WTC11 (cell line): ENCODE results near the gene MORN2. TPM values are rescaled to one million over a fixed set of nuclear protein-coding genes. Genes with fewer than 3 reads are reported as not detected.
A peak's percentile ranks its signal among the peaks of the same experiment; 100 is the strongest.

Source experiments
- ATAC-seq: fragments of 200-7000 bp; cut with Tn5 transposase; 2 replicates; pipeline ENCODE4 v1.10.0; 2021; ENCODE audit warnings: mild to moderate bottlenecking, moderate library complexity
- CTCF ChIA-PET: fragments of 300-600 bp; sonication (Branson Sonifier 250); formaldehyde crosslinking; loops from one replicate; lab custom pipeline; 2021; ENCODE audit warnings: antibody characterized with exemption; lab: Charles Lee
- POLR2A ChIA-PET: fragments of 350-600 bp; sonication (Branson Sonifier 250); formaldehyde crosslinking; loops from one replicate; lab custom pipeline; 2021; ENCODE audit warnings: antibody characterized with exemption; lab: Charles Lee
- DNase-seq: peaks from one replicate; pipeline ENCODE4 v3.0.0; 2021; ENCODE audit warnings: low spot score
- H3K27ac Mint-ChIP-seq: 2 replicates; pipeline ENCODE4 v1.8.0; 2021; ENCODE audit warnings: mixed read lengths
- H3K27me3 Mint-ChIP-seq: 2 replicates; pipeline ENCODE4 v1.8.0; 2021; ENCODE audit warnings: low read depth, mild to moderate bottlenecking, moderate library complexity, mixed read lengths
- H3K36me3 Mint-ChIP-seq: 2 replicates; pipeline ENCODE4 v1.8.0; 2021; ENCODE audit warnings: mixed read lengths
- H3K4me1 Mint-ChIP-seq: 2 replicates; pipeline ENCODE4 v1.8.0; 2022; ENCODE audit warnings: mixed read lengths
- H3K4me3 Mint-ChIP-seq: 2 replicates; pipeline ENCODE4 v1.8.0; 2021; ENCODE audit warnings: mild to moderate bottlenecking, moderate library complexity, mixed read lengths
- H3K9me3 Mint-ChIP-seq: 2 replicates; pipeline ENCODE4 v1.8.0; 2021; ENCODE audit warnings: mixed read lengths
- ATF1 ChIP-seq: sonication (generic); formaldehyde crosslinking; IDR thresholded peaks from 2 replicates; pipeline ENCODE4 v1.8.1; 2023; ENCODE audit warnings: mild to moderate bottlenecking, moderate library complexity, missing genetic modification reagents
- CREB1 ChIP-seq: sonication (generic); formaldehyde crosslinking; IDR thresholded peaks from 2 replicates; pipeline ENCODE4 v1.8.0; 2023; ENCODE audit warnings: mild to moderate bottlenecking, missing genetic modification reagents
- FOXJ3 ChIP-seq: sonication (generic); formaldehyde crosslinking; IDR thresholded peaks from 2 replicates; pipeline ENCODE4 v1.9.0; 2021; ENCODE audit warnings: missing genetic modification reagents, mild to moderate bottlenecking, borderline replicate concordance
- FOXK1 ChIP-seq: sonication (generic); formaldehyde crosslinking; IDR thresholded peaks from 2 replicates; pipeline ENCODE4 v1.8.0; 2022; ENCODE audit warnings: mild to moderate bottlenecking, moderate library complexity, missing genetic modification reagents
- GABPB1 ChIP-seq: sonication (generic); formaldehyde crosslinking; IDR thresholded peaks from 2 replicates; pipeline ENCODE4 v1.8.1; 2023; ENCODE audit warnings: mild to moderate bottlenecking, missing genetic modification reagents
- IRF2 ChIP-seq: sonication (generic); formaldehyde crosslinking; IDR thresholded peaks from 2 replicates; pipeline ENCODE4 v1.8.0; 2022; ENCODE audit warnings: low read depth, missing genetic modification reagents, borderline replicate concordance
- OVOL2 ChIP-seq: fragments of 250-450 bp; sonication (Bioruptor Pico); IDR thresholded peaks from 2 replicates; pipeline ENCODE4 v1.9.0; 2021; ENCODE audit warnings: mild to moderate bottlenecking, borderline replicate concordance
- RORB ChIP-seq: fragments of 250-450 bp; sonication (Bioruptor Pico); IDR thresholded peaks from 2 replicates; pipeline ENCODE4 v1.9.0; 2021; ENCODE audit warnings: mild to moderate bottlenecking
- SMAD4 ChIP-seq: sonication (generic); formaldehyde crosslinking; IDR thresholded peaks from 2 replicates; pipeline ENCODE4 v1.8.0; 2022; ENCODE audit warnings: mild to moderate bottlenecking, missing genetic modification reagents
- SOX15 ChIP-seq: fragments of 250-450 bp; sonication (Bioruptor Pico); IDR thresholded peaks from 2 replicates; pipeline ENCODE4 v1.9.0; 2021; ENCODE audit warnings: mild to moderate bottlenecking
- TEAD4 ChIP-seq: sonication (generic); formaldehyde crosslinking; IDR thresholded peaks from 2 replicates; pipeline ENCODE4 v1.8.0; 2022; ENCODE audit warnings: mild to moderate bottlenecking, missing genetic modification reagents
- ZBTB21 ChIP-seq: sonication (generic); formaldehyde crosslinking; IDR thresholded peaks from 2 replicates; pipeline ENCODE4 v1.8.1; 2023; ENCODE audit warnings: mild to moderate bottlenecking, missing genetic modification reagents, borderline replicate concordance
- ZNF121 ChIP-seq: sonication (generic); formaldehyde crosslinking; IDR thresholded peaks from 2 replicates; pipeline ENCODE4 v1.8.0; 2023; ENCODE audit warnings: missing genetic modification reagents
- ZNF138 ChIP-seq: sonication (generic); formaldehyde crosslinking; conservative IDR thresholded peaks from 2 replicates; pipeline ENCODE4 v1.8.1; 2022; ENCODE audit warnings: mild to moderate bottlenecking, moderate library complexity, missing genetic modification reagents
- ZNF317 ChIP-seq: sonication (generic); formaldehyde crosslinking; IDR thresholded peaks from 2 replicates; pipeline ENCODE4 v1.8.1; 2023; ENCODE audit warnings: low read depth, mild to moderate bottlenecking, moderate library complexity, missing genetic modification reagents, borderline replicate concordance
- ZNF423 ChIP-seq: fragments of 250-450 bp; sonication (Bioruptor Pico); IDR thresholded peaks from 2 replicates; pipeline ENCODE4 v2.1.2; 2022; ENCODE audit warnings: mild to moderate bottlenecking, moderate library complexity
- total RNA-seq: library from RNA; stranded (reverse); gene quantifications from 3 replicates; pipeline ENCODE4 v1.2.3, GENCODE V29; 2021
- TF ChIP-seq, protein P1 (sequence below): fragments of 250-450 bp; sonication (Bioruptor Pico); IDR thresholded peaks from 2 replicates; pipeline ENCODE4 v1.9.0; 2021; ENCODE audit warnings: mild to moderate bottlenecking, borderline replicate concordance
- TF ChIP-seq, protein P2 (sequence below): sonication (generic); formaldehyde crosslinking; IDR thresholded peaks from 2 replicates; pipeline ENCODE4 v1.8.1; 2023; ENCODE audit warnings: mild to moderate bottlenecking, missing genetic modification reagents, borderline replicate concordance
- TF ChIP-seq, protein P3 (sequence below): sonication (generic); formaldehyde crosslinking; IDR thresholded peaks from 2 replicates; pipeline ENCODE4 v1.8.1; 2022; ENCODE audit warnings: low read depth, missing genetic modification reagents, borderline replicate concordance

The MORN2 gene
- total RNA-seq, 1 experiment from 2014 or later: 5.9 TPM

DNA sequence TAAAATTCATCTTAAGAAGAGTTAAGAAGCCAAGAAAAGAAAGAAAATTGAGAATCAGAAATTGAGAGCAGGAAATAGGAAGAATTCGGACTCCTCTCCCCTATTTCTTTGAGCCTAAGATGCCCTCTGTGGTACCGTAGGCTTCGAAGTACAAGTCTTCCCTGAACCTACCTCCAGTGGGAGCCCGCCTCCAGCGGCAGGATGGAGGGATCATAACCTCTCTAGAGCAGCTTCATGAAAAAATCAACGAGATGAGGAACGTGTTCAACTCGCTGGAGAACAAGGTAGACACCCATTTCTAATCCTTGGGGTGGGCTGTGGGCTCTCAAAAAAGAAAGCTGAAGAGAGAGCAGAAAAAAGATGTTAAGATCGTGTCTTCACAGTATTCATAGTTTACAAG lies 50.2 kb downstream of the MORN2 start:
- H3K4me3 Mint-ChIP-seq: no peak overlapping the region
- ChIA-PET POLR2A (no interaction called here), CTCF (interaction anchor here (1.4 to 1.7 kb wide), 3 partner anchors 22 to 303 kb away, joined by 4 to 24 read pairs (median 7); no protein-coding TSS in a partner anchor)
- no peak overlapping the region for H3K27ac Mint-ChIP-seq
- H3K36me3 Mint-ChIP-seq: no peaks in the 10 kb centered on the region
- H3K9me3 Mint-ChIP-seq: no peaks in the 10 kb centered on the region
- peak; percentile 99 for ATAC-seq
- DNase-seq: peak; percentile 47
- peaks cover 8% of the 10 kb centered on the region for H3K4me1 Mint-ChIP-seq
- H3K27me3 Mint-ChIP-seq: no peaks in the 10 kb centered on the region
- TF ChIP-seq ZNF121 (CRISPR knock-in tag) (no peak), GABPB1 (no peak), ATF1 (CRISPR knock-in tag) (no peak), ZNF423 (no peak), ZNF317 (CRISPR knock-in tag) (no peak), ZNF138 (CRISPR knock-in tag) (no peak), TEAD4 (CRISPR knock-in tag) (no peak), ZBTB21 (CRISPR knock-in tag) (no peak), FOXK1 (no peak), CREB1 (CRISPR knock-in tag) (no peak), OVOL2 (no peak), SOX15 (CRISPR knock-in tag) (no peak), RORB (CRISPR knock-in tag) (no peak)
- TF ChIP-seq, protein P1, sequence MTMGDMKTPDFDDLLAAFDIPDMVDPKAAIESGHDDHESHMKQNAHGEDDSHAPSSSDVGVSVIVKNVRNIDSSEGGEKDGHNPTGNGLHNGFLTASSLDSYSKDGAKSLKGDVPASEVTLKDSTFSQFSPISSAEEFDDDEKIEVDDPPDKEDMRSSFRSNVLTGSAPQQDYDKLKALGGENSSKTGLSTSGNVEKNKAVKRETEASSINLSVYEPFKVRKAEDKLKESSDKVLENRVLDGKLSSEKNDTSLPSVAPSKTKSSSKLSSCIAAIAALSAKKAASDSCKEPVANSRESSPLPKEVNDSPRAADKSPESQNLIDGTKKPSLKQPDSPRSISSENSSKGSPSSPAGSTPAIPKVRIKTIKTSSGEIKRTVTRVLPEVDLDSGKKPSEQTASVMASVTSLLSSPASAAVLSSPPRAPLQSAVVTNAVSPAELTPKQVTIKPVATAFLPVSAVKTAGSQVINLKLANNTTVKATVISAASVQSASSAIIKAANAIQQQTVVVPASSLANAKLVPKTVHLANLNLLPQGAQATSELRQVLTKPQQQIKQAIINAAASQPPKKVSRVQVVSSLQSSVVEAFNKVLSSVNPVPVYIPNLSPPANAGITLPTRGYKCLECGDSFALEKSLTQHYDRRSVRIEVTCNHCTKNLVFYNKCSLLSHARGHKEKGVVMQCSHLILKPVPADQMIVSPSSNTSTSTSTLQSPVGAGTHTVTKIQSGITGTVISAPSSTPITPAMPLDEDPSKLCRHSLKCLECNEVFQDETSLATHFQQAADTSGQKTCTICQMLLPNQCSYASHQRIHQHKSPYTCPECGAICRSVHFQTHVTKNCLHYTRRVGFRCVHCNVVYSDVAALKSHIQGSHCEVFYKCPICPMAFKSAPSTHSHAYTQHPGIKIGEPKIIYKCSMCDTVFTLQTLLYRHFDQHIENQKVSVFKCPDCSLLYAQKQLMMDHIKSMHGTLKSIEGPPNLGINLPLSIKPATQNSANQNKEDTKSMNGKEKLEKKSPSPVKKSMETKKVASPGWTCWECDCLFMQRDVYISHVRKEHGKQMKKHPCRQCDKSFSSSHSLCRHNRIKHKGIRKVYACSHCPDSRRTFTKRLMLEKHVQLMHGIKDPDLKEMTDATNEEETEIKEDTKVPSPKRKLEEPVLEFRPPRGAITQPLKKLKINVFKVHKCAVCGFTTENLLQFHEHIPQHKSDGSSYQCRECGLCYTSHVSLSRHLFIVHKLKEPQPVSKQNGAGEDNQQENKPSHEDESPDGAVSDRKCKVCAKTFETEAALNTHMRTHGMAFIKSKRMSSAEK (CRISPR knock-in tag): no peak

DNA sequence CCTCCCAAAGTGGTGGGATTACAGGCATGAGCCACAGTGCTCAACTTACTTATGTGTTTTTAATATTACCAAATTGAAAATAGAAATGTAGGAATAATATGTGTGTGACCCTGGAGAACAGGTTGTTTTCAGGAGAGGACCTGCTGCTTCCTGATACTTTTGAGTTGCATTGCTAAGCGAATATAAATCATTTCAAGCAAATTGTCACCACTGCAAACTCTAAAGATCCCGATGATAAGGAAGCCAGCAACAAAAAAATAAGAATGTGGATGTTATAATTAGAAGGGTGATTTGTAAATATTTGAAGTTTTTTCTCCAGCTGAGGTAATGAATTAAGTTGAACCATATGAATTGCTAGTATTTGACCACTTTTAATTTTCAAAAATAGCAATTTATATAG lies 54.8 kb downstream of the MORN2 start:
- no peak overlapping the region for H3K4me3 Mint-ChIP-seq
- DNase-seq: no peak
- no peaks in the 10 kb centered on the region for H3K9me3 Mint-ChIP-seq
- H3K27ac Mint-ChIP-seq: no peak overlapping the region
- H3K36me3 Mint-ChIP-seq: no peaks in the 10 kb centered on the region
- ChIA-PET POLR2A (no interaction called here), CTCF (interaction anchor here (2.0 kb wide), 1 partner anchor 17 kb away, joined by 9 read pairs; no protein-coding TSS in a partner anchor)
- H3K4me1 Mint-ChIP-seq: no peaks in the 10 kb centered on the region
- TF ChIP-seq FOXJ3: no peak
- no peak for TF ChIP-seq ZNF317 (CRISPR knock-in tag)
- TF ChIP-seq, protein P2, sequence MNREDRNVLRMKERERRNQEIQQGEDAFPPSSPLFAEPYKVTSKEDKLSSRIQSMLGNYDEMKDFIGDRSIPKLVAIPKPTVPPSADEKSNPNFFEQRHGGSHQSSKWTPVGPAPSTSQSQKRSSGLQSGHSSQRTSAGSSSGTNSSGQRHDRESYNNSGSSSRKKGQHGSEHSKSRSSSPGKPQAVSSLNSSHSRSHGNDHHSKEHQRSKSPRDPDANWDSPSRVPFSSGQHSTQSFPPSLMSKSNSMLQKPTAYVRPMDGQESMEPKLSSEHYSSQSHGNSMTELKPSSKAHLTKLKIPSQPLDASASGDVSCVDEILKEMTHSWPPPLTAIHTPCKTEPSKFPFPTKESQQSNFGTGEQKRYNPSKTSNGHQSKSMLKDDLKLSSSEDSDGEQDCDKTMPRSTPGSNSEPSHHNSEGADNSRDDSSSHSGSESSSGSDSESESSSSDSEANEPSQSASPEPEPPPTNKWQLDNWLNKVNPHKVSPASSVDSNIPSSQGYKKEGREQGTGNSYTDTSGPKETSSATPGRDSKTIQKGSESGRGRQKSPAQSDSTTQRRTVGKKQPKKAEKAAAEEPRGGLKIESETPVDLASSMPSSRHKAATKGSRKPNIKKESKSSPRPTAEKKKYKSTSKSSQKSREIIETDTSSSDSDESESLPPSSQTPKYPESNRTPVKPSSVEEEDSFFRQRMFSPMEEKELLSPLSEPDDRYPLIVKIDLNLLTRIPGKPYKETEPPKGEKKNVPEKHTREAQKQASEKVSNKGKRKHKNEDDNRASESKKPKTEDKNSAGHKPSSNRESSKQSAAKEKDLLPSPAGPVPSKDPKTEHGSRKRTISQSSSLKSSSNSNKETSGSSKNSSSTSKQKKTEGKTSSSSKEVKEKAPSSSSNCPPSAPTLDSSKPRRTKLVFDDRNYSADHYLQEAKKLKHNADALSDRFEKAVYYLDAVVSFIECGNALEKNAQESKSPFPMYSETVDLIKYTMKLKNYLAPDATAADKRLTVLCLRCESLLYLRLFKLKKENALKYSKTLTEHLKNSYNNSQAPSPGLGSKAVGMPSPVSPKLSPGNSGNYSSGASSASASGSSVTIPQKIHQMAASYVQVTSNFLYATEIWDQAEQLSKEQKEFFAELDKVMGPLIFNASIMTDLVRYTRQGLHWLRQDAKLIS (CRISPR knock-in tag): no peak
- TF ChIP-seq IRF2 (CRISPR knock-in tag): no peak
- TF ChIP-seq, protein P3, sequence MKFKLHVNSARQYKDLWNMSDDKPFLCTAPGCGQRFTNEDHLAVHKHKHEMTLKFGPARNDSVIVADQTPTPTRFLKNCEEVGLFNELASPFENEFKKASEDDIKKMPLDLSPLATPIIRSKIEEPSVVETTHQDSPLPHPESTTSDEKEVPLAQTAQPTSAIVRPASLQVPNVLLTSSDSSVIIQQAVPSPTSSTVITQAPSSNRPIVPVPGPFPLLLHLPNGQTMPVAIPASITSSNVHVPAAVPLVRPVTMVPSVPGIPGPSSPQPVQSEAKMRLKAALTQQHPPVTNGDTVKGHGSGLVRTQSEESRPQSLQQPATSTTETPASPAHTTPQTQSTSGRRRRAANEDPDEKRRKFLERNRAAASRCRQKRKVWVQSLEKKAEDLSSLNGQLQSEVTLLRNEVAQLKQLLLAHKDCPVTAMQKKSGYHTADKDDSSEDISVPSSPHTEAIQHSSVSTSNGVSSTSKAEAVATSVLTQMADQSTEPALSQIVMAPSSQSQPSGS (CRISPR knock-in tag): no peak
- no peak for TF ChIP-seq SMAD4
- no peak for TF ChIP-seq ZNF121 (CRISPR knock-in tag)
- ATAC-seq: no peak
- H3K27me3 Mint-ChIP-seq: no peaks in the 10 kb centered on the region

Other genes with a start within 250 kb of the MORN2 start
- 11.2 to 13.5 TPM (median 12.3 TPM) in 3 replicates for gene GALM, start 209.9 kb upstream of the MORN2 start, total RNA-seq
- gene SRSF7, start 124.6 kb upstream of the MORN2 start, total RNA-seq: 299 to 349 TPM (median 342 TPM) in 3 replicates
- 19.3 to 21.3 TPM (median 21.2 TPM) in 3 replicates for gene GEMIN6, start 97.8 kb upstream of the MORN2 start, total RNA-seq
- gene DHX57, start within 50 bp of the MORN2 start, total RNA-seq: 22.5 to 30.3 TPM (median 26.2 TPM) in 3 replicates
- 0.42 to 0.57 TPM (median 0.50 TPM) in 3 replicates for gene ARHGEF33, start 13.9 kb downstream of the MORN2 start, total RNA-seq
- gene SOS1, start 245.1 kb downstream of the MORN2 start, total RNA-seq: 28.4 to 33.9 TPM (median 28.7 TPM) in 3 replicates